Right lobe of liver (tissue), 6 donors: ENCODE data around the gene RHOU. TPM values are rescaled to one million over a fixed set of nuclear protein-coding genes. Genes with fewer than 3 reads are reported as not detected.

Source experiments
- ATAC-seq, 4 donors: fragments of 200-7000 bp; cut with Tn5 transposase; one replicate each; pipeline ENCODE4 v1.9.1; 2020; ENCODE audit warnings: mild to moderate bottlenecking in 4 of 4, moderate library complexity in 4 of 4
- DNase-seq, 3 donors: peaks; one replicate each; pipeline ENCODE4 v3.0.0-alpha.2; 2020
- H3K27ac ChIP-seq, 3 donors: fragments of 200-600 bp; one replicate each; pipeline ENCODE4 v1.8.0; 2022
- H3K27me3 ChIP-seq, 2 donors: fragments of 200-600 bp; one replicate each; pipeline ENCODE4 v1.8.0; 2022
- H3K36me3 ChIP-seq, 4 donors: fragments of 200-600 bp; sonication (generic) in 1 of 4; one replicate each; pipeline versions ENCODE4 v1.5.1 to v1.8.0; 2017 to 2022; ENCODE audit warnings: control low read depth in 1 of 4
- H3K4me1 ChIP-seq, 4 donors: fragments of 200-600 bp; sonication (generic) in 1 of 4; one replicate each; pipeline versions ENCODE4 v1.5.1 to v1.8.0; 2017 to 2022; ENCODE audit warnings: control low read depth in 1 of 4
- H3K4me3 ChIP-seq, 3 donors: fragments of 200-600 bp; one replicate each; pipeline ENCODE4 v1.8.0; 2022
- H3K9me3 ChIP-seq, 4 donors: fragments of 200-600 bp; sonication (generic) in 1 of 4; one replicate each; pipeline versions ENCODE4 v1.5.1 to v1.8.0; 2017 to 2022; ENCODE audit warnings: control low read depth in 1 of 4
- CTCF ChIP-seq, 4 donors: fragments of 200-600 bp in 3 of 4; fragments of 450-650 bp in 1 of 4; IDR thresholded peaks; one replicate each; pipeline versions ENCODE4 v1.5.1 to v1.8.0; 2016 to 2022; ENCODE audit warnings: antibody characterized with exemption in 4 of 4, mild to moderate bottlenecking in 2 of 4
- POLR2A ChIP-seq: fragments of 450-650 bp; IDR thresholded peaks from one replicate; pipeline ENCODE4 v1.6.1; 2017; ENCODE audit warnings: antibody characterized with exemption, mild to moderate bottlenecking
- WGBS: methylation state at CpG from one replicate; pipeline ENCODE4 v1.1.6; 2018; ENCODE audit warnings: low coverage, low lambda C conversion rate; ENCODE audit not compliant: insufficient coverage; ENCODE audit errors: missing lambda C conversion rate; 5-methylcytosine and 5-hydroxymethylcytosine counted together
- intact Hi-C, 2 donors: fragments of 100-400 bp; cut with DNase I; formaldehyde crosslinking; loops; one replicate each; pipeline versions ENCODE4 v1.11.2 to v1.14.1; 2022
- total RNA-seq, 6 experiments: library from RNA; depleted of rRNA in 2 of 6; stranded (reverse); fragments of >200 nt in 2 of 6; fragmentation: NEBNext Ultra II Directional in 3 of 6; extraction: Animal tissue kit (Norgen Biotek cat#: 25700) in 3 of 6; gene quantifications; one replicate each; pipeline versions ENCODE4 v1.1.0 to v1.2.4, GENCODE V29; 2016 to 2023
- donor health status: DM: no; HTN: yes; CAD: no.
- donor health status: DM: no; HTN: no; CAD: no.
- donor health status: DM: no; HTN: no; CAD: no.
- donor health status: DM: no; HTN: yes; CAD: no.
- donor health status: DM: no; HTN: yes; CAD: no.

Gene RHOU
- total RNA-seq, 6 experiments from 2014 or later, result 16.6 to 22.2 (median 19.6) TPM

- H3K27me3 ChIP-seq, result no peaks in the 10 kb centered on the region
- peaks cover 0 to 46% (median 21%) of the 10 kb centered on the region in 4 donors for H3K4me1 ChIP-seq
- H3K27ac ChIP-seq, result no peak overlapping the region
- H3K9me3 ChIP-seq, result no peaks in the 10 kb centered on the region
- ATAC-seq, result no peak
- intact Hi-C loops, result no loop called here
- H3K36me3 ChIP-seq, result peaks cover 0 to 34% (median 10%) of the 10 kb centered on the region in 4 donors
- TF ChIP-seq CTCF (IDR thresholded peaks at IDR 0.05), result no peak
- TF ChIP-seq POLR2A, result no peak
- no peak overlapping the region for H3K4me3 ChIP-seq
- no peak for DNase-seq
- WGBS, result 92% methylated on average over 12 of the region's 13 CpGs
These were observed 8.1 kb downstream of the RHOU start for GRCh38 chr1:228743405-228743804.

DNA sequence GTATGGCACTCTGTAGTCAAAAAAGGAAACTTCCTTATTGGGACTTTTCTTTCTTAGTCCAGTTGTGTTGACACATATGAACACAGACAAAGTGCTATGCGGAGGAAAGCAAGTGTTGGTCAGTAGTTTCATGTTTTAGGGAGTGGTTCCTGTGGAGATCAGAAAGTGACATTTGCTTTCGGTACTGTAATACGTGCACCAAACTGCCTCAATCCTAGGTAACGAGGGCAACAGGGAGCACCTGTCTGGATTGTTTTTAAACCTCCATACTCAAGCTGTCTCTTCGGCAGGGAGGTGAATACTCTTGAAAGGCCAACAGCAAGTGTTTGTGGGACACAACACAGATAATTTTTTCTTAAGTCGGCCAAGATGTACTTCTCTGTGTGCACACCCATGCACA, 9.1 kb downstream of the RHOU start:
- DNase-seq (no peak), ATAC-seq (no peak)
- no peaks in the 10 kb centered on the region for H3K27me3 ChIP-seq
- peaks cover 0 to 36% (median 17%) of the 10 kb centered on the region in 4 donors for H3K4me1 ChIP-seq
- no peaks in the 10 kb centered on the region for H3K9me3 ChIP-seq
- TF ChIP-seq POLR2A (no peak), CTCF (IDR thresholded peaks at IDR 0.05) (no peak)
- H3K36me3 ChIP-seq, result peaks cover 0 to 31% (median 10%) of the 10 kb centered on the region in 4 donors
- WGBS, result 83% methylated on average over 3 of the region's 6 CpGs
- H3K4me3 ChIP-seq, result no peak overlapping the region
- H3K27ac ChIP-seq, result no peak overlapping the region
- intact Hi-C loops, result no loop called here

GRCh38 chr1:228744918-228745317, 9.6 kb downstream of the RHOU start:
- DNase-seq (no peak), ATAC-seq (peak; percentile 57 to 66 (median 60))
- H3K27me3 ChIP-seq, result no peaks in the 10 kb centered on the region
- 63% methylated on average over 6 of the region's 6 CpGs for WGBS
- TF ChIP-seq POLR2A (no peak), CTCF (IDR thresholded peaks at IDR 0.05) (no peak)
- H3K4me1 ChIP-seq, result peaks cover 0 to 31% (median 14%) of the 10 kb centered on the region in 4 donors
- H3K36me3 ChIP-seq, result peaks cover 0 to 31% (median 10%) of the 10 kb centered on the region in 4 donors
- H3K27ac ChIP-seq, result peak overlapping the region; percentile 2 to 48 (median 5)
- no peak overlapping the region for H3K4me3 ChIP-seq
- no peaks in the 10 kb centered on the region for H3K9me3 ChIP-seq
- intact Hi-C loops, result no loop called here

GRCh38 chr1:228745497-228745896, 10.2 kb downstream of the RHOU start:
- DNase-seq (no peak), ATAC-seq (peak in 2 of 4 donors; percentile 25 to 66)
- Histone ChIP-seq H3K27ac (peak overlapping the region in 1 of 3 donors; percentile 48), H3K27me3 (no peaks in the 10 kb centered on the region), H3K9me3 (no peaks in the 10 kb centered on the region), H3K4me1 (peaks cover 0 to 25% (median 11%) of the 10 kb centered on the region in 4 donors), H3K4me3 (no peak overlapping the region), H3K36me3 (peaks cover 0 to 31% (median 10%) of the 10 kb centered on the region in 4 donors)
- intact Hi-C loops, result no loop called here
- TF ChIP-seq POLR2A (no peak), CTCF (IDR thresholded peaks at IDR 0.05) (no peak)
- WGBS, result 53% methylated on average over 4 of the region's 4 CpGs
